Neuronal stem cell (in vitro differentiated cells): ENCODE measurements around the gene CBL.

Source experiments
- DNase-seq: peaks from one replicate; pipeline ENCODE4 v3.0.0-alpha.2; 2013; ENCODE audit warnings: low spot score
- H2AFZ ChIP-seq: one replicate; pipeline ENCODE4 v1.6.1; 2013; ENCODE audit warnings: mild to moderate bottlenecking, low read length, inconsistent platforms
- H2AK5ac ChIP-seq: 2 replicates; pipeline ENCODE4 v1.6.1; 2013; ENCODE audit warnings: low read depth, mild to moderate bottlenecking, inconsistent platforms, low read length, moderate library complexity, mixed read lengths
- H2BK120ac ChIP-seq: 2 replicates; pipeline ENCODE4 v1.6.1; 2013; ENCODE audit warnings: low read depth, mild to moderate bottlenecking, inconsistent platforms, low read length, moderate library complexity, mixed read lengths
- H2BK12ac ChIP-seq: one replicate; pipeline ENCODE4 v1.6.1; 2013; ENCODE audit warnings: low read length, inconsistent platforms
- H2BK15ac ChIP-seq: 2 replicates; pipeline ENCODE4 v1.6.1; 2013; ENCODE audit warnings: mild to moderate bottlenecking, low read length, inconsistent platforms, mixed read lengths
- H2BK5ac ChIP-seq: one replicate; pipeline ENCODE4 v1.6.1; 2013; ENCODE audit warnings: inconsistent platforms, mild to moderate bottlenecking, low read length, moderate library complexity
- H3K14ac ChIP-seq: one replicate; pipeline ENCODE4 v1.6.1; 2013; ENCODE audit warnings: low read length, inconsistent platforms
- H3K18ac ChIP-seq: 2 replicates; pipeline ENCODE4 v1.6.1; 2013; ENCODE audit warnings: low read length, inconsistent platforms
- H3K23ac ChIP-seq: 2 replicates; pipeline ENCODE4 v1.6.1; 2013; ENCODE audit warnings: low read depth, mild to moderate bottlenecking, mixed read lengths, low read length, inconsistent platforms; ENCODE audit not compliant: poor library complexity
- H3K27ac ChIP-seq: replicated peaks from 3 replicates; pipeline ENCODE4 v1.5.1; 2013; ENCODE audit warnings: low read length, inconsistent platforms
- H3K27me3 ChIP-seq, 3 experiments: 2 replicates each; pipeline ENCODE4 v1.6.1; 2013; ENCODE audit warnings: low read length in 3 of 3, mild to moderate bottlenecking in 2 of 3, inconsistent platforms in 1 of 3, low read depth in 1 of 3, mixed read lengths in 1 of 3, moderate library complexity in 1 of 3; ENCODE audit not compliant: control insufficient read depth in 3 of 3, insufficient read depth in 3 of 3
- H3K36me3 ChIP-seq, 2 donors: replicated peaks in 1 of 2; 2 replicates each; pipeline ENCODE4 v1.6.1; 2013; ENCODE audit warnings: low read length in 2 of 2; ENCODE audit not compliant: control insufficient read depth in 2 of 2, insufficient read depth in 2 of 2
- H3K4ac ChIP-seq: 2 replicates; pipeline ENCODE4 v1.6.1; 2013; ENCODE audit warnings: inconsistent platforms, mild to moderate bottlenecking, low read length, moderate library complexity
- H3K4me1 ChIP-seq, 2 donors: 1 replicate in 1 of 2; 2 replicates in 1 of 2; pipeline ENCODE4 v1.6.1; 2013; ENCODE audit warnings: low read length in 2 of 2, low read depth in 1 of 2; ENCODE audit not compliant: control insufficient read depth in 2 of 2, insufficient read depth in 1 of 2
- H3K4me2 ChIP-seq: one replicate; pipeline ENCODE4 v1.6.1; 2013; ENCODE audit warnings: mild to moderate bottlenecking, low read length, inconsistent platforms; ENCODE audit not compliant: insufficient read depth, poor library complexity, severe bottlenecking
- H3K4me3 ChIP-seq, 2 donors: 2 replicates each; pipeline ENCODE4 v1.5.1; 2013; ENCODE audit warnings: low read length in 2 of 2, mild to moderate bottlenecking in 2 of 2, inconsistent platforms in 1 of 2, moderate library complexity in 1 of 2
- H3K79me1 ChIP-seq: one replicate; pipeline ENCODE4 v1.6.1; 2013; ENCODE audit warnings: low read depth, mild to moderate bottlenecking, inconsistent platforms, low read length, moderate library complexity
- H3K9ac ChIP-seq: one replicate; pipeline ENCODE4 v1.6.1; 2013; ENCODE audit warnings: mild to moderate bottlenecking, low read depth, low read length, inconsistent platforms; ENCODE audit not compliant: poor library complexity
- H3K9me3 ChIP-seq, 2 donors: replicated peaks in 1 of 2; 2 replicates each; pipeline versions ENCODE3 to v1.6.1; 2013; ENCODE audit warnings: low read length in 2 of 2, mild to moderate bottlenecking in 2 of 2, inconsistent platforms in 1 of 2, low read depth in 1 of 2, mixed read lengths in 1 of 2, moderate library complexity in 1 of 2; ENCODE audit not compliant: control insufficient read depth in 2 of 2, insufficient read depth in 1 of 2
- H4K8ac ChIP-seq: one replicate; pipeline ENCODE4 v1.6.1; 2013; ENCODE audit warnings: low read depth, mild to moderate bottlenecking, inconsistent platforms, low read length, moderate library complexity
- H4K91ac ChIP-seq: one replicate; pipeline ENCODE4 v1.6.1; 2013; ENCODE audit warnings: low read length, low read depth, mild to moderate bottlenecking, inconsistent platforms; ENCODE audit not compliant: poor library complexity
- WGBS, 2 donors: extraction: QIAGEN DNeasy Blood & Tissue Kit; methylation state at CpG; one replicate each; pipeline ENCODE4 v1.1.7; 2013; ENCODE audit warnings: missing lambda C conversion rate in 2 of 2, mixed read lengths in 1 of 2; ENCODE audit not compliant: insufficient read length in 2 of 2, insufficient replicate concordance in 1 of 2; ENCODE audit errors: extremely low coverage in 2 of 2; 5-methylcytosine and 5-hydroxymethylcytosine counted together

CBL gene

GRCh38 chr11:119173453-119173852 is 32.7 kb upstream of the CBL start:
- Histone ChIP-seq H3K4ac (no peak overlapping the region), H2AK5ac (no peak overlapping the region), H2AFZ (no peak overlapping the region), H2BK12ac (no peak overlapping the region), H2BK5ac (no peak overlapping the region), H2BK120ac (no peak overlapping the region), H3K36me3 (peaks cover 0 to 2% of the 10 kb centered on the region in 2 donors), H2BK15ac (no peak overlapping the region), H3K4me1 (peaks cover 2 to 10% of the 10 kb centered on the region in 2 donors), H3K27ac (no peak overlapping the region), H4K91ac (no peak overlapping the region), H3K23ac (peak overlapping the region; percentile 65), H3K4me3 (no peak overlapping the region), H3K27me3 (peaks cover 0 to 18% (median 0%) of the 10 kb centered on the region in 3 experiments), H3K14ac (no peak overlapping the region), H3K18ac (peak overlapping the region; percentile 40), H3K9me3 (no peaks in the 10 kb centered on the region), H3K9ac (peak overlapping the region; percentile 14), H4K8ac (no peak overlapping the region), H3K79me1 (no peaks in the 10 kb centered on the region), H3K4me2 (no peak overlapping the region)
- no peak for DNase-seq
- no CpG with 5 or more reads among the region's 21 CpGs for whole genome bisulfite sequencing, 2 donors

GRCh38 chr11:119175493-119176077 is 30.6 kb upstream of the CBL start:
- Histone ChIP-seq H3K23ac (no peak overlapping the region), H3K9me3 (no peaks in the 10 kb centered on the region), H3K4ac (no peak overlapping the region), H2BK15ac (no peak overlapping the region), H3K79me1 (no peaks in the 10 kb centered on the region), H2AK5ac (no peak overlapping the region), H3K9ac (no peak overlapping the region), H2BK120ac (no peak overlapping the region), H4K8ac (no peak overlapping the region), H3K27me3 (no peaks in the 10 kb centered on the region), H3K4me1 (peaks cover 0 to 10% of the 10 kb centered on the region in 2 donors), H3K4me3 (no peak overlapping the region), H2BK12ac (no peak overlapping the region), H3K14ac (no peak overlapping the region), H3K4me2 (no peak overlapping the region), H4K91ac (no peak overlapping the region), H3K36me3 (peaks cover 0 to 4% of the 10 kb centered on the region in 2 donors), H3K18ac (no peak overlapping the region), H2AFZ (no peak overlapping the region), H2BK5ac (no peak overlapping the region), H3K27ac (no peak overlapping the region)
- DNase-seq = no peak
- no CpG with 5 or more reads among the region's 6 CpGs for WGBS, 2 donors

- H3K23ac ChIP-seq = no peak overlapping the region
- no peak overlapping the region for H3K9ac ChIP-seq
- H2BK15ac ChIP-seq = no peak overlapping the region
- DNase-seq = no peak
- no peak overlapping the region for H3K27ac ChIP-seq
- no peak overlapping the region for H3K18ac ChIP-seq
- no peak overlapping the region for H3K4ac ChIP-seq
- no peaks in the 10 kb centered on the region for H3K9me3 ChIP-seq
- H3K4me3 ChIP-seq = no peak overlapping the region
- peaks cover 0 to 10% of the 10 kb centered on the region in 2 donors for H3K4me1 ChIP-seq
- peaks cover 0 to 9% of the 10 kb centered on the region in 2 donors for H3K36me3 ChIP-seq
- H3K14ac ChIP-seq = no peak overlapping the region
- H2BK120ac ChIP-seq = no peak overlapping the region
- no CpG with 5 or more reads among the region's 4 CpGs for WGBS, 2 donors
- no peak overlapping the region for H2BK12ac ChIP-seq
- H2AK5ac ChIP-seq = no peak overlapping the region
- H4K8ac ChIP-seq = no peak overlapping the region
- H3K79me1 ChIP-seq = no peaks in the 10 kb centered on the region
- H3K27me3 ChIP-seq = peaks cover 0 to 6% (median 0%) of the 10 kb centered on the region in 3 experiments
- H2AFZ ChIP-seq = no peak overlapping the region
- no peak overlapping the region for H3K4me2 ChIP-seq
- H2BK5ac ChIP-seq = no peak overlapping the region
- no peak overlapping the region for H4K91ac ChIP-seq
Observed at GRCh38 chr11:119178166-119178680, 27.9 kb upstream of the CBL start.

- Histone ChIP-seq H2BK120ac (no peak overlapping the region), H3K9ac (no peak overlapping the region), H3K18ac (no peak overlapping the region), H3K27ac (no peak overlapping the region), H3K27me3 (peaks cover 0 to 11% (median 0%) of the 10 kb centered on the region in 3 experiments), H2AK5ac (no peak overlapping the region), H2BK5ac (no peak overlapping the region), H2AFZ (no peak overlapping the region), H3K14ac (no peak overlapping the region), H3K4me3 (no peak overlapping the region), H3K4ac (no peak overlapping the region), H4K8ac (no peak overlapping the region), H3K4me1 (peaks cover 0 to 10% of the 10 kb centered on the region in 2 donors), H3K23ac (no peak overlapping the region), H2BK15ac (no peak overlapping the region), H3K9me3 (no peaks in the 10 kb centered on the region), H3K4me2 (no peak overlapping the region), H2BK12ac (no peak overlapping the region), H3K36me3 (peaks cover 0 to 9% of the 10 kb centered on the region in 2 donors), H4K91ac (no peak overlapping the region), H3K79me1 (no peaks in the 10 kb centered on the region)
- DNase-seq = no peak
- WGBS, 2 donors = no CpG with 5 or more reads among the region's 6 CpGs
Observed at GRCh38 chr11:119179342-119179741, 26.8 kb upstream of the CBL start.
